ENCODE results near the gene APOH. TPM values are rescaled to one million over a fixed set of nuclear protein-coding genes. Genes with fewer than 3 reads are reported as not detected.
A peak's percentile ranks its signal among the peaks of the same experiment; 100 is the strongest.

The APOH gene
- total RNA-seq, 6 donors from 2014 or later = 1.3 to 14.2 (median 8.4) TPM; not detected in 1

- TF ChIP-seq POLR2A (IDR thresholded peaks at IDR 0.05) (no peak), CTCF (IDR thresholded peaks at IDR 0.05) (no peak), EP300 (IDR thresholded peaks at IDR 0.05) (no peak), POLR2AphosphoS5 (IDR thresholded peaks at IDR 0.05) (no peak)
- ATAC-seq (ENCODE audit: low FRiP score in 2 of 2) = peak in 1 of 2 donors; percentile 12
Observed at GRCh38 chr17:66203274-66204015, 25.8 kb downstream of the APOH start.

GRCh38 chr17:66200685-66201092 lies 28.5 kb downstream of the APOH start:
- DNase-seq (peak in 1 of 2 donors; percentile 55), ATAC-seq (ENCODE audit: low FRiP score in 2 of 2) (peak; percentile 45 to 73)
- no peaks in the 10 kb centered on the region for H3K9me3 ChIP-seq
- H3K4me1 ChIP-seq = no peaks in the 10 kb centered on the region
- no peak overlapping the region for H3K27ac ChIP-seq
- no peak overlapping the region for H3K4me3 ChIP-seq
- 3 to 7% methylated on average over 3 of the region's 3 CpGs for WGBS, 2 donors
- H3K36me3 ChIP-seq = no peaks in the 10 kb centered on the region
- TF ChIP-seq POLR2A (IDR thresholded peaks at IDR 0.05) (no peak), CTCF (IDR thresholded peaks at IDR 0.05) (peak in 5 of 6 experiments; percentile 38 to 69 (median 62))
- H3K27me3 ChIP-seq = no peaks in the 10 kb centered on the region

More at GRCh38 chr17:66203274-66204015, 25.8 kb downstream of the APOH start:
- Histone ChIP-seq H3K27ac (no peak overlapping the region), H3K36me3 (no peaks in the 10 kb centered on the region), H3K9me3 (no peaks in the 10 kb centered on the region), H3K4me1 (no peaks in the 10 kb centered on the region), H3K27me3 (no peaks in the 10 kb centered on the region), H3K4me3 (no peak overlapping the region)
- WGBS, 2 donors = 80 to 88% methylated on average over 8 of the region's 8 CpGs
- no peak for DNase-seq

- Histone ChIP-seq H3K9me3 (no peaks in the 10 kb centered on the region), H3K4me1 (no peaks in the 10 kb centered on the region), H3K27me3 (no peaks in the 10 kb centered on the region), H3K36me3 (no peaks in the 10 kb centered on the region), H3K4me3 (no peak overlapping the region), H3K27ac (no peak overlapping the region)
- no peak for DNase-seq
- 97 to 98% methylated on average over 8 of the region's 8 CpGs for WGBS, 2 donors
- TF ChIP-seq POLR2A (IDR thresholded peaks at IDR 0.05) = no peak
- TF ChIP-seq CTCF (IDR thresholded peaks at IDR 0.05) = no peak
- no peak for TF ChIP-seq POLR2AphosphoS5 (IDR thresholded peaks at IDR 0.05)
- no peak for TF ChIP-seq EP300 (IDR thresholded peaks at IDR 0.05)
- no peak for ATAC-seq (ENCODE audit: low FRiP score in 2 of 2)
Observed at GRCh38 chr17:66198242-66198641, 31.0 kb downstream of the APOH start.

GRCh38 chr17:66192378-66192687 lies 36.9 kb downstream of the APOH start:
- Histone ChIP-seq H3K27ac (peak overlapping the region; percentile 63 to 85 (median 78)), H3K4me3 (peak overlapping the region; percentile 62 to 74 (median 70)), H3K27me3 (no peaks in the 10 kb centered on the region), H3K36me3 (no peaks in the 10 kb centered on the region), H3K9me3 (no peaks in the 10 kb centered on the region), H3K4me1 (peaks cover 4 to 30% (median 12%) of the 10 kb centered on the region in 4 donors)
- no peak for ATAC-seq (ENCODE audit: low FRiP score in 2 of 2)
- DNase-seq = no peak
- WGBS, 2 donors = 3 to 4% methylated on average over 10 of the region's 10 CpGs
- TF ChIP-seq CTCF (IDR thresholded peaks at IDR 0.05) (no peak), POLR2AphosphoS5 (IDR thresholded peaks at IDR 0.05) (no peak), EP300 (IDR thresholded peaks at IDR 0.05) (no peak), POLR2A (IDR thresholded peaks at IDR 0.05) (no peak)

All from upper lobe of left lung (tissue), 6 donors.